ENCODE measurements around the gene CHRNB4.

CHRNB4 gene

DNA sequence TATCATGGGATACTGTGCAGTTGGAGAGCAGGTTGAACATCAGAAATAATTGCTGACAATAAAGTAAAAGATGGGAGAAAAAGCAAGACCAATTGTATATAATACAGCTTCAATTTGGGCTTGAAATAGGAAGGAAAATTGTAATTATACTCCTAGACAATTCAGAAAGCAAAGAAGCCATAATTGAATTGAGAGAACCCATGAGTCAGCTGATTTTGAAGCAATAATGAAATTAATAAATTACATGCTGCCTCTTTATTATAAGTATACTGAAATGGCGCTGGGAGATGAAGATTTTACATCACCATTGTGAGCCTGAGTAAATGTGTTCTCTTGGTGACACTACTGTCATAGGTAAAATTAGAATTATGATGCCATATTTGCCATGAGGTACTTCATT, 43.4 kb downstream of the CHRNB4 start:
- TF ChIP-seq, protein P1, sequence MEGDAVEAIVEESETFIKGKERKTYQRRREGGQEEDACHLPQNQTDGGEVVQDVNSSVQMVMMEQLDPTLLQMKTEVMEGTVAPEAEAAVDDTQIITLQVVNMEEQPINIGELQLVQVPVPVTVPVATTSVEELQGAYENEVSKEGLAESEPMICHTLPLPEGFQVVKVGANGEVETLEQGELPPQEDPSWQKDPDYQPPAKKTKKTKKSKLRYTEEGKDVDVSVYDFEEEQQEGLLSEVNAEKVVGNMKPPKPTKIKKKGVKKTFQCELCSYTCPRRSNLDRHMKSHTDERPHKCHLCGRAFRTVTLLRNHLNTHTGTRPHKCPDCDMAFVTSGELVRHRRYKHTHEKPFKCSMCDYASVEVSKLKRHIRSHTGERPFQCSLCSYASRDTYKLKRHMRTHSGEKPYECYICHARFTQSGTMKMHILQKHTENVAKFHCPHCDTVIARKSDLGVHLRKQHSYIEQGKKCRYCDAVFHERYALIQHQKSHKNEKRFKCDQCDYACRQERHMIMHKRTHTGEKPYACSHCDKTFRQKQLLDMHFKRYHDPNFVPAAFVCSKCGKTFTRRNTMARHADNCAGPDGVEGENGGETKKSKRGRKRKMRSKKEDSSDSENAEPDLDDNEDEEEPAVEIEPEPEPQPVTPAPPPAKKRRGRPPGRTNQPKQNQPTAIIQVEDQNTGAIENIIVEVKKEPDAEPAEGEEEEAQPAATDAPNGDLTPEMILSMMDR (IDR thresholded peaks at IDR 0.05): no peak
- no peak for TF ChIP-seq ZFX (IDR thresholded peaks at IDR 0.05; ENCODE audit: borderline replicate concordance)
- H3K27ac ChIP-seq: no peak overlapping the region

DNA sequence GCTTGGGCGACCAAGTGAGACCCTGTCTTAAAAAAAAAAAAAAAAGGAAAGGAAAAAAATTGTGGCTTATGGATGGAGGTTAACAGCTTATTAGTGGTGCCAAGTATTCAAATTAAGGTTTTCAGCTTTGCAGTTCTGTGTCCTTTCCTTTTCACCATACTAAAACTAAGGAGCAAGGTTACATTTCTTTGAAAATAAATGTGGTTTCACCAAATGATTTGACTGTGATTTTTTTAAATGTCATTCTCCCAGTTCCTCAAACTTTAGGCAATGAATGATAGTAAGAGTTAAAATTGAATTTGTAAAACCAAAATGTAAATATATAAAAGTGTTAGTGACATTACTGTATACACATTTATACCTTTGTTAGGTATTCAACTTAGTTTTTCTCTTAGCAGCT, 66.1 kb downstream of the CHRNB4 start:
- no peak for TF ChIP-seq ZFX (IDR thresholded peaks at IDR 0.05; ENCODE audit: borderline replicate concordance)
- TF ChIP-seq, protein P1 (IDR thresholded peaks at IDR 0.05): no peak
- H3K27ac ChIP-seq: no peak overlapping the region
